ENCODE data around the gene HYLS1.
"Not testable (repeated sequence)": the region's sequence is repeated elsewhere in the genome, so short reads cannot be mapped to it uniquely, and the experiment has no call there.

The HYLS1 gene

GRCh38 chr11:125890447-125891100 lies 3.1 kb downstream of the HYLS1 start:
- H3K4me3 Mint-ChIP-seq = no peak overlapping the region
- no peaks in the 10 kb centered on the region for H3K9me3 Mint-ChIP-seq
- H3K27me3 Mint-ChIP-seq = no peaks in the 10 kb centered on the region
- H3K4me1 Mint-ChIP-seq = peaks cover 32% of the 10 kb centered on the region
- H3K27ac Mint-ChIP-seq = no peak overlapping the region
- ATAC-seq = no peak
- H3K36me3 Mint-ChIP-seq = peaks cover 36% of the 10 kb centered on the region

GRCh38 chr11:125892071-125892470 lies 4.6 kb downstream of the HYLS1 start:
- Mint-ChIP-seq H3K27ac (peak overlapping the region; percentile 10), H3K4me3 (no peak overlapping the region), H3K9me3 (no peaks in the 10 kb centered on the region), H3K27me3 (no peaks in the 10 kb centered on the region), H3K36me3 (peaks cover 41% of the 10 kb centered on the region), H3K4me1 (peaks cover 27% of the 10 kb centered on the region)
- ATAC-seq = no peak

GRCh38 chr11:125892994-125893393 lies 5.5 kb downstream of the HYLS1 start:
- Mint-ChIP-seq H3K27ac (peak overlapping the region; percentile 10), H3K4me3 (no peak overlapping the region), H3K36me3 (peaks cover 41% of the 10 kb centered on the region), H3K9me3 (no peaks in the 10 kb centered on the region), H3K4me1 (peaks cover 22% of the 10 kb centered on the region), H3K27me3 (no peaks in the 10 kb centered on the region)
- ATAC-seq = no peak

GRCh38 chr11:125901872-125902271 lies 14.4 kb downstream of the HYLS1 start:
- H3K4me1 Mint-ChIP-seq = peaks cover 17% of the 10 kb centered on the region
- H3K27ac Mint-ChIP-seq = no peak overlapping the region
- no peak for ATAC-seq
- H3K27me3 Mint-ChIP-seq = peaks cover 30% of the 10 kb centered on the region
- H3K9me3 Mint-ChIP-seq = no peaks in the 10 kb centered on the region
- peaks cover 15% of the 10 kb centered on the region for H3K36me3 Mint-ChIP-seq
- H3K4me3 Mint-ChIP-seq = peak overlapping the region; percentile 41

- peak overlapping the region; percentile 97 for H3K4me3 Mint-ChIP-seq
- H3K27ac Mint-ChIP-seq = peak overlapping the region; percentile 89
- H3K9me3 Mint-ChIP-seq = no peaks in the 10 kb centered on the region
- H3K27me3 Mint-ChIP-seq = peaks cover 30% of the 10 kb centered on the region
- H3K4me1 Mint-ChIP-seq = peaks cover 17% of the 10 kb centered on the region
- H3K36me3 Mint-ChIP-seq = peaks cover 15% of the 10 kb centered on the region
- ATAC-seq = peak; percentile 28
These were observed 14.9 kb downstream of the HYLS1 start for GRCh38 chr11:125902277-125902926.

GRCh38 chr11:125902927-125903710 lies 15.7 kb downstream of the HYLS1 start, which contains the start of gene PUS3:
TSS of gene PUS3 (minus strand) at chr11:125903206. CDS start at chr11:125896284, 6,922 bp downstream.
- Mint-ChIP-seq H3K4me3 (peak within 1 kb of the TSS; percentile 97), H3K4me1 (peaks cover 17% of the 10 kb centered on the region), H3K27ac (peak within 1 kb of the TSS; percentile 89), H3K36me3 (peaks cover 15% of the 10 kb centered on the region), H3K27me3 (peaks cover 30% of the 10 kb centered on the region), H3K9me3 (no peaks in the 10 kb centered on the region)
- peak; percentile 92 for ATAC-seq

GRCh38 chr11:125903711-125904659 lies 16.5 kb downstream of the HYLS1 start, which contains the start of gene DDX25:
TSS of gene DDX25 (plus strand) at chr11:125904508. CDS start at chr11:125904518, 10 bp downstream.
- Mint-ChIP-seq H3K27ac (peak within 1 kb of the TSS; percentile 89), H3K27me3 (peaks cover 30% of the 10 kb centered on the region), H3K9me3 (no peaks in the 10 kb centered on the region), H3K4me1 (peaks cover 17% of the 10 kb centered on the region), H3K36me3 (peaks cover 15% of the 10 kb centered on the region), H3K4me3 (peak within 1 kb of the TSS; percentile 97)
- ATAC-seq = no peak

GRCh38 chr11:125904678-125905077 lies 17.2 kb downstream of the HYLS1 start:
- Mint-ChIP-seq H3K36me3 (peaks cover 8% of the 10 kb centered on the region), H3K9me3 (no peaks in the 10 kb centered on the region), H3K27me3 (peaks cover 33% of the 10 kb centered on the region), H3K27ac (no peak overlapping the region), H3K4me1 (peaks cover 17% of the 10 kb centered on the region), H3K4me3 (peak overlapping the region; percentile 11)
- no peak for ATAC-seq

- Mint-ChIP-seq H3K4me1 (no peaks in the 10 kb centered on the region), H3K4me3 (no peak overlapping the region), H3K27ac (no peak overlapping the region), H3K9me3 (no peaks in the 10 kb centered on the region), H3K27me3 (peaks cover 44% of the 10 kb centered on the region), H3K36me3 (no peaks in the 10 kb centered on the region)
- ATAC-seq = no peak
These were observed 22.9 kb downstream of the HYLS1 start for GRCh38 chr11:125910226-125910849.

- not testable (repeated sequence) for H3K4me1 Mint-ChIP-seq, H3K9me3 Mint-ChIP-seq, H3K27ac Mint-ChIP-seq, H3K36me3 Mint-ChIP-seq, H3K4me3 Mint-ChIP-seq, ATAC-seq
- peaks cover 47% of the 10 kb centered on the region for H3K27me3 Mint-ChIP-seq
These were observed 27.1 kb downstream of the HYLS1 start for GRCh38 chr11:125914601-125915000.

GRCh38 chr11:125916683-125917347 lies 29.3 kb downstream of the HYLS1 start:
- Mint-ChIP-seq H3K9me3 (no peaks in the 10 kb centered on the region), H3K27me3 (peaks cover 41% of the 10 kb centered on the region), H3K4me3 (no peak overlapping the region), H3K27ac (no peak overlapping the region), H3K36me3 (no peaks in the 10 kb centered on the region), H3K4me1 (no peaks in the 10 kb centered on the region)
- ATAC-seq = no peak

- Mint-ChIP-seq H3K9me3 (no peaks in the 10 kb centered on the region), H3K27me3 (peaks cover 27% of the 10 kb centered on the region), H3K4me1 (peaks cover 5% of the 10 kb centered on the region), H3K36me3 (no peaks in the 10 kb centered on the region), H3K27ac (no peak overlapping the region), H3K4me3 (no peak overlapping the region)
- ATAC-seq = no peak
These were observed 30.8 kb downstream of the HYLS1 start for GRCh38 chr11:125918140-125918840.

- H3K36me3 Mint-ChIP-seq = no peaks in the 10 kb centered on the region
- no peak overlapping the region for H3K27ac Mint-ChIP-seq
- no peaks in the 10 kb centered on the region for H3K9me3 Mint-ChIP-seq
- no peak overlapping the region for H3K4me3 Mint-ChIP-seq
- H3K27me3 Mint-ChIP-seq = peaks cover 41% of the 10 kb centered on the region
- H3K4me1 Mint-ChIP-seq = peaks cover 6% of the 10 kb centered on the region
- no peak for ATAC-seq
These were observed 33.6 kb downstream of the HYLS1 start for GRCh38 chr11:125921042-125921441.

Measured in stimulated activated memory B cell treated with anti-CD40 and anti-IgM and Interleukin-4, amounts not matched to agents 10 μg/mL and 1 μg/mL and 100 μg/mL, for 72 hours (primary cell).